GM12878 (cell line): Measurements from ENCODE around the gene MCF2L2. TPM values are rescaled to one million over a fixed set of nuclear protein-coding genes. Genes with fewer than 3 reads are reported as not detected.

ENCODE experiments used
- ATAC-seq: fragments of 200-7000 bp; cut with Tn5 transposase; 3 replicates; pipeline ENCODE4 v1.9.1; 2020; ENCODE audit warnings: mild to moderate bottlenecking, moderate library complexity
- BruUV-seq: library from RNA; stranded (reverse); fragments of 400-500 nt; replicated peaks from 2 replicates; lab custom pipeline; 2021; lab: Mats Ljungman, UMichigan
- CTCF ChIA-PET: fragments of 300-600 bp; sonication (Branson Sonifier 250); formaldehyde crosslinking; extraction: SDS; loops from one replicate; lab custom pipeline; 2021; ENCODE audit warnings: inconsistent platforms; lab: Yijun Ruan, JAX
- POLR2A ChIA-PET: fragments of 350-600 bp; formaldehyde crosslinking; extraction: SDS; loops from one replicate; lab custom pipeline; 2021; ENCODE audit warnings: inconsistent platforms; lab: Charles Lee
- RAD21 ChIA-PET: fragments of 300-600 bp; sonication (Branson Sonifier 250); formaldehyde crosslinking; loops from one replicate; lab custom pipeline; 2023; ENCODE audit warnings: antibody characterized with exemption; ENCODE audit not compliant: unreplicated experiment; lab: Charles Lee
- SMC1A ChIA-PET: fragments of 300-600 bp; sonication (Branson Sonifier 250); formaldehyde crosslinking; loops from one replicate; lab custom pipeline; 2023; ENCODE audit not compliant: unreplicated experiment, uncharacterized antibody; lab: Charles Lee
- DNase-seq: peaks from one replicate; pipeline ENCODE4 v3.0.0-alpha.2; 2011; ENCODE audit warnings: low read depth, low spot score
- FAIRE-seq: peaks from 3 replicates; lab custom pipeline; 2011; peaks lifted over from hg19 to GRCh38; lab: Jason Lieb, UNC
- H2AFZ ChIP-seq: 2 replicates; pipeline ENCODE4 v1.6.0; 2011; ENCODE audit warnings: low read depth, low read length, control low read depth; ENCODE audit not compliant: control insufficient read depth
- H3K27ac ChIP-seq: 2 replicates; pipeline ENCODE4 v1.5.1; 2011; ENCODE audit warnings: control low read depth; ENCODE audit not compliant: control insufficient read depth, insufficient read depth
- H3K27me3 ChIP-seq, 2 experiments: replicated peaks in 1 of 2; 2 replicates each; pipeline versions ENCODE4 v1.6.0 to v1.6.1; 2011; ENCODE audit warnings: low read length in 1 of 2; ENCODE audit not compliant: control insufficient read depth in 2 of 2, insufficient read depth in 2 of 2
- H3K36me3 ChIP-seq, 2 experiments: 2 replicates each; pipeline ENCODE4 v1.5.1; 2011; ENCODE audit warnings: low read length in 1 of 2; ENCODE audit not compliant: control insufficient read depth in 2 of 2, insufficient read depth in 2 of 2
- H3K4me1 ChIP-seq: 2 replicates; pipeline ENCODE4 v1.6.1; 2011; ENCODE audit warnings: mild to moderate bottlenecking, low read length, moderate library complexity, mixed read lengths; ENCODE audit not compliant: control insufficient read depth, insufficient read depth
- H3K4me2 ChIP-seq: 2 replicates; pipeline ENCODE4 v1.6.0; 2011; ENCODE audit warnings: control low read depth; ENCODE audit not compliant: control insufficient read depth, insufficient read depth
- H3K4me3 ChIP-seq: fragments of 200-600 bp; sonication (generic); 2 replicates; pipeline ENCODE4 v1.5.1; 2016
- H3K79me2 ChIP-seq: 2 replicates; pipeline ENCODE4 v1.6.0; 2011; ENCODE audit warnings: low read length; ENCODE audit not compliant: control insufficient read depth, insufficient read depth
- H3K9ac ChIP-seq: 2 replicates; pipeline ENCODE4 v1.8.0; 2011; ENCODE audit warnings: low read length, control low read depth, mixed read lengths; ENCODE audit not compliant: control insufficient read depth, insufficient read depth
- H3K9me3 ChIP-seq: replicated peaks from 3 replicates; pipeline ENCODE4 v1.5.1; 2011; ENCODE audit warnings: mild to moderate bottlenecking, low read length; ENCODE audit not compliant: control insufficient read depth, insufficient read depth
- H4K20me1 ChIP-seq: 2 replicates; pipeline ENCODE4 v1.6.0; 2011; ENCODE audit not compliant: control insufficient read depth, insufficient read depth
- BHLHE40 ChIP-seq, 2 experiments: fragments of 450-650 bp in 1 of 2; IDR thresholded peaks; 2 replicates each; pipeline ENCODE4 v1.6.1; 2011 to 2017; ENCODE audit warnings: low read depth in 2 of 2, borderline replicate concordance in 1 of 2, improper control_type of control experiment in 1 of 2, low read length in 1 of 2, mild to moderate bottlenecking in 1 of 2
- CHD1 ChIP-seq: IDR thresholded peaks from 2 replicates; pipeline ENCODE4 v1.6.1; 2012; ENCODE audit warnings: low read depth, low read length, improper control_type of control experiment
- CREM ChIP-seq: IDR thresholded peaks from 2 replicates; pipeline ENCODE4 v1.6.1; 2014; ENCODE audit warnings: antibody characterized with exemption, low read depth
- FOXM1 ChIP-seq: IDR thresholded peaks from 2 replicates; pipeline ENCODE4 v1.6.1; 2012; ENCODE audit warnings: low read depth, mild to moderate bottlenecking, inconsistent platforms, low read length, moderate library complexity
- GATAD2B ChIP-seq: fragments of 450-650 bp; conservative IDR thresholded peaks from 2 replicates; pipeline ENCODE4 v1.6.1; 2017; ENCODE audit warnings: low read depth, mild to moderate bottlenecking, moderate library complexity
- KDM1A ChIP-seq: fragments of 200-600 bp; sonication (generic); IDR thresholded peaks from 2 replicates; pipeline ENCODE4 v1.6.1; 2016; ENCODE audit warnings: borderline replicate concordance
- MEF2B ChIP-seq: fragments of 450-650 bp; IDR thresholded peaks from 2 replicates; pipeline ENCODE4 v1.6.1; 2018; ENCODE audit warnings: mild to moderate bottlenecking, moderate library complexity; ENCODE audit not compliant: partially characterized antibody, poor library complexity, severe bottlenecking
- RB1 ChIP-seq: fragments of 450-650 bp; formaldehyde crosslinking; IDR thresholded peaks from 2 replicates; pipeline ENCODE4 v1.6.1; 2017; ENCODE audit warnings: mild to moderate bottlenecking, borderline replicate concordance
- RBBP5 ChIP-seq: fragments of 200-600 bp; sonication (generic); conservative IDR thresholded peaks from 2 replicates; pipeline ENCODE4 v1.6.1; 2016
- SKIL ChIP-seq: fragments of 450-650 bp; IDR thresholded peaks from 2 replicates; pipeline ENCODE4 v1.6.1; 2017; ENCODE audit warnings: mild to moderate bottlenecking, low read depth, inconsistent platforms; ENCODE audit not compliant: poor library complexity, severe bottlenecking
- TCF12 ChIP-seq: IDR thresholded peaks from 2 replicates; pipeline ENCODE4 v1.6.1; 2011; ENCODE audit warnings: low read depth, mild to moderate bottlenecking, low read length
- TCF3 ChIP-seq: IDR thresholded peaks from 2 replicates; pipeline ENCODE4 v1.6.1; 2012; ENCODE audit warnings: low read depth, mild to moderate bottlenecking, low read length, borderline replicate concordance; ENCODE audit not compliant: insufficient read depth
- YBX1 ChIP-seq: fragments of 450-650 bp; IDR thresholded peaks from 2 replicates; pipeline ENCODE4 v1.6.1; 2016; ENCODE audit warnings: antibody characterized with exemption
- WGBS: methylation state at CpG from one replicate; pipeline ENCODE4 v1.1.6; 2016; ENCODE audit warnings: low lambda C conversion rate; ENCODE audit not compliant: insufficient replicate concordance, insufficient coverage; ENCODE audit errors: missing lambda C conversion rate; 5-methylcytosine and 5-hydroxymethylcytosine counted together
- in situ Hi-C: fragments of 300-500 bp; cut with MboI; formaldehyde crosslinking; loops from 9 replicates; pipeline ENCODE4 v1.14.3; 2018; ENCODE audit warnings: mixed read lengths
- intact Hi-C: fragments of 100-400 bp; cut with micrococcal nuclease; formaldehyde crosslinking; loops from one replicate; pipeline ENCODE4 v1.14.2; 2022; ENCODE audit not compliant: unreplicated experiment
- polyA plus RNA-seq, 11 experiments: library from polyadenylated mRNA; depleted of rRNA in 4 of 11; unstranded in 6 of 11; stranded (reverse) in 5 of 11; fragments of >200 nt; fragmentation: Nextera tagmentation in 4 of 11; fragmentation: Illumina TruSeq in 1 of 11; extraction: Ambion mirVana in 4 of 11; extraction: Trizol in 1 of 11; gene quantifications; 1 replicate in 1 of 11; 2 replicates in 10 of 11; pipeline versions ENCODE4 v1.2.1 to v1.2.3, GENCODE V29; 2011 to 2016; ENCODE audit warnings: inconsistent platforms in 2 of 11, missing spikeins in 2 of 11, low read depth in 1 of 11
- total RNA-seq, 4 experiments: library from RNA; depleted of rRNA in 3 of 4; stranded (reverse); fragments of >200 nt in 3 of 4; fragmentation: Illumina TruSeq in 1 of 4; extraction: Trizol in 1 of 4; gene quantifications; 2 replicates each; pipeline versions ENCODE4 v1.2.1 to v1.2.3, GENCODE V29; 2013 to 2021
- TF ChIP-seq, protein P1 (sequence below): IDR thresholded peaks from 2 replicates; pipeline ENCODE4 v1.6.1; 2011; ENCODE audit warnings: mild to moderate bottlenecking, low read depth, low read length, moderate library complexity; ENCODE audit not compliant: insufficient replicate concordance

Gene MCF2L2
- total and polyA plus RNA-seq, 10 of the 15 experiments (the other 5 are each of a cell fraction or from before 2014, with no cell fraction given) = 0.37 to 2.8 (median 1.4) TPM

DNA sequence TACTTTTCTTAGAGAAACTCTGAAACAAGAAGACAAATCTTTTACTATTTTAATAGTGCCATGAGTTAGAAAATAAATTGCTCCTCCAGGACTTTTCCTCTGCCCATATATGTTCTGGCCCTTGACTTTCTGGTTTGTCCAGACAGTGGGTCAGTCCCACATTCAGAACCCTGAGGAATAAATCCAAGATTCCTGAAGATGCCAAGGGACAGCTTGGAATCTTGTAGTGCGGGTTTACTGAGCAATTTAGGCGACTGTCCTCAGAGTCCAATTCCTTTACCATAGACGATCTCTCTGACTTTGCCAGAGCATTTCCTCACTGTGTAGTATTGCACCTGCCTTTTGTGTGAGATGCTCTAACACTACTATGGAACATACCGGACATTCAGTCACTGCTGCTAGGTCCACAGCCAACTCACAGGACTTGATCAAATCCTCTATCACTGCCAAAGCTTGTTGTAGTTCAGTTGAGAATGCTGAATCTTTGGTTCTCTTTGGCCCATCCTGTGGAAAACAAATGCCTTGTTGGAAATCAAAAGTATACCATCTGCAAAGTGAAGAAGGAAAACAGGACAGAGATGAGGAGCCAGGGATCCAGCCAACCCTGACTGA, 212.7 kb downstream of the MCF2L2 start:
- ChIA-PET POLR2A (no interaction called here), RAD21 (no interaction called here), CTCF (interaction anchor here (0.7 to 1.5 kb wide), 3 partner anchors 30 to 127 kb away, joined by 3 to 5 read pairs (median 3); no protein-coding TSS in a partner anchor), SMC1A (interaction anchor here (0.5 to 1.6 kb wide), 4 partner anchors 9 to 93 kb away, joined by 3 to 4 read pairs (median 4); no protein-coding TSS in a partner anchor)
- no peak overlapping the region for H3K9ac ChIP-seq
- H3K27me3 ChIP-seq = 0 out of 4 replicates have a peak, but pooled peaks cover 0 to 3% of the 10 kb centered on the region in 2 experiments
- H3K36me3 ChIP-seq = no peaks in the 10 kb centered on the region
- H3K27ac ChIP-seq = no peak overlapping the region
- H2AFZ ChIP-seq = no peak overlapping the region
- H3K4me3 ChIP-seq = no peak overlapping the region
- in situ Hi-C loops = no loop called here
- H4K20me1 ChIP-seq = no peaks in the 10 kb centered on the region
- no peaks in the 10 kb centered on the region for H3K79me2 ChIP-seq
- FAIRE-seq (no peak), DNase-seq (no peak), ATAC-seq (no peak)
- 63% methylated on average over 4 of the region's 4 CpGs for WGBS
- no peaks in the 10 kb centered on the region for H3K4me1 ChIP-seq
- no TSS peak for BruUV-seq
- no peaks in the 10 kb centered on the region; the same call in 2 of the 3 replicates for H3K9me3 ChIP-seq
- intact Hi-C loops = no loop called here
- TF ChIP-seq CHD1 = no peak
- TF ChIP-seq, protein P1, sequence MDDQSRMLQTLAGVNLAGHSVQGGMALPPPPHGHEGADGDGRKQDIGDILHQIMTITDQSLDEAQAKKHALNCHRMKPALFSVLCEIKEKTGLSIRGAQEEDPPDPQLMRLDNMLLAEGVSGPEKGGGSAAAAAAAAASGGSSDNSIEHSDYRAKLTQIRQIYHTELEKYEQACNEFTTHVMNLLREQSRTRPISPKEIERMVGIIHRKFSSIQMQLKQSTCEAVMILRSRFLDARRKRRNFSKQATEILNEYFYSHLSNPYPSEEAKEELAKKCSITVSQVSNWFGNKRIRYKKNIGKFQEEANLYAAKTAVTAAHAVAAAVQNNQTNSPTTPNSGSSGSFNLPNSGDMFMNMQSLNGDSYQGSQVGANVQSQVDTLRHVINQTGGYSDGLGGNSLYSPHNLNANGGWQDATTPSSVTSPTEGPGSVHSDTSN = no peak
- H3K4me2 ChIP-seq = no peak overlapping the region

DNA sequence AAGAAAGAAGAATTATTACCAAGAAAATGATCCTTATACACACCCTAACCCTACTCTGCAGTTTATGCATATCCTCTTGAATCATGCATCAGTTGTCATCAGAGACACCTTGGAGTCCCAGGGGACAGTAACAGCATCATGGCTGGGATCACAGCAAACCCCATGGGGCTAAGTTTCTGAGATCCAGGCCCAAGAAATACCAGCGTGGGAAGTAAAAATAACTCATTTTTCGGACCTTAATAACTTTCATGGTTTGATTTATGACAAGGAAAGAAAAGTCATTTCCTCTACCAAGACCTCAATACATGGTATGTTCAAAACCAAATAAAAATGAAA, 214.2 kb downstream of the MCF2L2 start:
- Histone ChIP-seq H3K4me2 (no peak overlapping the region), H3K79me2 (no peaks in the 10 kb centered on the region), H3K4me1 (no peaks in the 10 kb centered on the region), H3K27ac (no peak overlapping the region), H3K9ac (no peak overlapping the region), H2AFZ (no peak overlapping the region), H3K27me3 (0 out of 4 replicates have a peak, but pooled peaks cover 0 to 3% of the 10 kb centered on the region in 2 experiments), H3K9me3 (no peaks in the 10 kb centered on the region; the same call in 2 of the 3 replicates), H3K36me3 (no peaks in the 10 kb centered on the region), H3K4me3 (no peak overlapping the region), H4K20me1 (no peaks in the 10 kb centered on the region)
- ChIA-PET CTCF (interaction anchor here (0.9 to 1.8 kb wide), 3 partner anchors 23 to 71 kb away, joined by 3 to 4 read pairs (median 3); no protein-coding TSS in a partner anchor), SMC1A (no interaction called here), RAD21 (interaction anchor here (2.2 to 2.3 kb wide), 2 partner anchors 29 to 71 kb away, joined by 8 to 11 read pairs; no protein-coding TSS in a partner anchor), POLR2A (no interaction called here)
- BruUV-seq = no TSS peak
- WGBS = 3% methylated on average over 2 of the region's 2 CpGs
- no peak for FAIRE-seq
- in situ Hi-C loops = no loop called here
- peak; percentile 60 for ATAC-seq
- peak; percentile 11 for DNase-seq
- intact Hi-C loops = no loop called here
- no peak for TF ChIP-seq SKIL
- TF ChIP-seq CREM = no peak
- 0 out of 2 replicates have a peak, but pooled peaks have one; percentile 26 for TF ChIP-seq YBX1
- no peak for TF ChIP-seq TCF12
- TF ChIP-seq KDM1A = no peak
- peak; percentile 63; the same call in 1 of the 2 replicates for TF ChIP-seq RB1
- no peak for TF ChIP-seq BHLHE40 (IDR thresholded peaks at IDR 0.05; ENCODE audit: borderline replicate concordance in 1 of 2, low read depth in 2 of 2, low read length in 1 of 2)
- TF ChIP-seq RBBP5 = no peak
- no peak for TF ChIP-seq TCF3
- TF ChIP-seq MEF2B = peak; percentile 97
- no peak for TF ChIP-seq FOXM1
- 0 out of 2 replicates have a peak, but pooled peaks have one; percentile 32 for TF ChIP-seq GATAD2B
